GM12874 (cell line): ENCODE data around the gene APBB1.
A peak's percentile ranks its signal among the peaks of the same experiment; 100 is the strongest.

Source experiments
- CTCF ChIP-seq: IDR thresholded peaks from 2 replicates; pipeline ENCODE4 v1.5.1; 2011; ENCODE audit warnings: low read depth, mild to moderate bottlenecking, control low read depth, low read length, moderate library complexity; ENCODE audit not compliant: insufficient read depth

Gene APBB1

GRCh38 chr11:6452219-6452618 is 33.3 kb upstream of the APBB1 start:
- no peak for TF ChIP-seq CTCF

- TF ChIP-seq CTCF, result no peak
These were observed 29.7 kb upstream of the APBB1 start for GRCh38 chr11:6448574-6448973.

- TF ChIP-seq CTCF, result peak; percentile 90
These were observed 24.5 kb upstream of the APBB1 start for GRCh38 chr11:6443269-6444003.

GRCh38 chr11:6442441-6442840 is 23.5 kb upstream of the APBB1 start:
- no peak for TF ChIP-seq CTCF

GRCh38 chr11:6440906-6441358 is 22.0 kb upstream of the APBB1 start, which contains the start of gene HPX:
HPX (minus strand) TSS chr11:6440987; CDS start chr11:6440963, 24 bp downstream.
- no peak for TF ChIP-seq CTCF

- peak; percentile 65 for TF ChIP-seq CTCF
These were observed 20.2 kb upstream of the APBB1 start for GRCh38 chr11:6438979-6439571.

GRCh38 chr11:6437993-6438392 is 19.1 kb upstream of the APBB1 start:
- TF ChIP-seq CTCF, result no peak
